Hematopoietic multipotent progenitor cell (in vitro differentiated cells): Measurements from ENCODE around the gene TEX29. TPM values are rescaled to one million over a fixed set of nuclear protein-coding genes. Genes with fewer than 3 reads are reported as not detected.

Experiments used
- DNase-seq, 3 donors: peaks; one replicate each; pipeline ENCODE4 v3.0.0-alpha.2; 2011 to 2015; ENCODE audit warnings: low read depth in 2 of 3, low spot score in 2 of 3
- total RNA-seq: library from RNA; depleted of rRNA; stranded (reverse); fragments of >200 nt; gene quantifications from one replicate; pipeline ENCODE4 v1.2.3, GENCODE V29; 2012

TEX29 gene
- total RNA-seq, result not detected

- DNase-seq, result no peak
Measured at GRCh38 chr13:111319998-111320911, at the start of gene TEX29. Gene TEX29 (plus strand): TSS chr13:111320642. CDS start chr13:111320891, 249 bp downstream.

- no peak for DNase-seq
Measured at GRCh38 chr13:111270765-111271698, 49.4 kb upstream of the TEX29 start.

- DNase-seq, result no peak
Measured at GRCh38 chr13:111272117-111272516, 48.3 kb upstream of the TEX29 start.

- no peak for DNase-seq
Measured at GRCh38 chr13:111275382-111275781, 45.1 kb upstream of the TEX29 start.

- DNase-seq, result no peak
Measured at GRCh38 chr13:111275995-111276618, 44.3 kb upstream of the TEX29 start.

- no peak for DNase-seq
Measured at GRCh38 chr13:111278258-111278657, 42.2 kb upstream of the TEX29 start.

GRCh38 chr13:111278743-111279652 is 41.4 kb upstream of the TEX29 start:
- no peak for DNase-seq

- no peak for DNase-seq
Measured at GRCh38 chr13:111280226-111280625, 40.2 kb upstream of the TEX29 start.

- no peak for DNase-seq
Measured at GRCh38 chr13:111280681-111281585, 39.5 kb upstream of the TEX29 start.

GRCh38 chr13:111281751-111282311 is 38.6 kb upstream of the TEX29 start:
- DNase-seq, result no peak

- DNase-seq, result no peak
Measured at GRCh38 chr13:111282425-111282824, 38.0 kb upstream of the TEX29 start.

GRCh38 chr13:111282997-111283396 is 37.4 kb upstream of the TEX29 start:
- DNase-seq, result no peak

GRCh38 chr13:111283457-111283856 is 37.0 kb upstream of the TEX29 start:
- DNase-seq, result no peak

- no peak for DNase-seq
Measured at GRCh38 chr13:111283991-111284390, 36.5 kb upstream of the TEX29 start.

- DNase-seq, result no peak
Measured at GRCh38 chr13:111284565-111284964, 35.9 kb upstream of the TEX29 start.

GRCh38 chr13:111286162-111286561 is 34.3 kb upstream of the TEX29 start:
- DNase-seq, result no peak

GRCh38 chr13:111286749-111287148 is 33.7 kb upstream of the TEX29 start:
- no peak for DNase-seq

GRCh38 chr13:111287201-111287600 is 33.2 kb upstream of the TEX29 start:
- no peak for DNase-seq

- no peak for DNase-seq
Measured at GRCh38 chr13:111288276-111288675, 32.2 kb upstream of the TEX29 start.
